Caco-2 (cell line): ENCODE data around the gene TCAF1. TPM values are rescaled to one million over a fixed set of nuclear protein-coding genes. Genes with fewer than 3 reads are reported as not detected.
"Not testable (repeated sequence)": the region's sequence is repeated elsewhere in the genome, so short reads cannot be mapped to it uniquely, and the experiment has no call there.

Experiments used
- BruUV-seq: library from RNA; stranded (reverse); fragments of 400-500 nt; replicated peaks from 2 replicates; lab custom pipeline; 2021; lab: Mats Ljungman, UMichigan
- CTCF ChIA-PET: fragments of 300-600 bp; sonication (Branson Sonifier 250); formaldehyde crosslinking; loops from one replicate; lab custom pipeline; 2022; ENCODE audit warnings: antibody characterized with exemption; lab: Charles Lee
- POLR2A ChIA-PET: fragments of 300-600 bp; sonication (Branson Sonifier 250); formaldehyde crosslinking; loops from one replicate; lab custom pipeline; 2022; ENCODE audit warnings: antibody characterized with exemption; lab: Charles Lee
- DNase-seq, 2 experiments: peaks; one replicate each; pipeline versions ENCODE4 v3.0.0 to v3.0.0-alpha.2; 2020 to 2022
- H3K27me3 ChIP-seq: replicated peaks from 2 replicates; pipeline ENCODE4 v1.6.0; 2011; ENCODE audit warnings: low read length; ENCODE audit not compliant: control insufficient read depth, insufficient read depth
- H3K36me3 ChIP-seq: 2 replicates; pipeline ENCODE4 v1.5.1; 2011; ENCODE audit warnings: low read length; ENCODE audit not compliant: control insufficient read depth, insufficient read depth
- H3K4me1 ChIP-seq: fragments of 250-450 bp; sonication (Bioruptor Pico); 2 replicates; pipeline ENCODE4 v1.5.1; 2020; ENCODE audit warnings: mild to moderate bottlenecking
- H3K4me3 ChIP-seq: 2 replicates; pipeline ENCODE4 v1.5.1; 2011; ENCODE audit warnings: low read depth, mild to moderate bottlenecking, control low read depth, low read length
- H3K9me3 ChIP-seq: fragments of 250-450 bp; sonication (Bioruptor Pico); 2 replicates; pipeline ENCODE4 v1.5.1; 2020; ENCODE audit warnings: mild to moderate bottlenecking, moderate library complexity
- H3K27ac Mint-ChIP-seq: one replicate; pipeline ENCODE4 v1.8.0; 2022; ENCODE audit warnings: mixed read lengths; ENCODE audit not compliant: unreplicated experiment
- H3K27me3 Mint-ChIP-seq: one replicate; pipeline ENCODE4 v1.8.0; 2022; ENCODE audit warnings: mixed read lengths; ENCODE audit not compliant: insufficient read depth, unreplicated experiment
- H3K36me3 Mint-ChIP-seq: one replicate; pipeline ENCODE4 v1.8.0; 2022; ENCODE audit warnings: mild to moderate bottlenecking, mixed read lengths; ENCODE audit not compliant: insufficient read depth, unreplicated experiment
- H3K4me1 Mint-ChIP-seq: one replicate; pipeline ENCODE4 v1.8.0; 2022; ENCODE audit warnings: low read depth, mixed read lengths; ENCODE audit not compliant: unreplicated experiment
- H3K4me3 Mint-ChIP-seq: one replicate; pipeline ENCODE4 v1.8.0; 2022; ENCODE audit warnings: mild to moderate bottlenecking, moderate library complexity, mixed read lengths; ENCODE audit not compliant: unreplicated experiment
- H3K9me3 Mint-ChIP-seq: one replicate; pipeline ENCODE4 v1.8.0; 2022; ENCODE audit warnings: mixed read lengths; ENCODE audit not compliant: unreplicated experiment
- intact Hi-C: fragments of 100-400 bp; cut with micrococcal nuclease; formaldehyde crosslinking; loops from one replicate; pipeline ENCODE4 v1.10.0; 2022; ENCODE audit not compliant: unreplicated experiment
- total RNA-seq: library from RNA; stranded (reverse); gene quantifications from 2 replicates; pipeline ENCODE4 v1.2.3, GENCODE V29; 2022

The TCAF1 gene
- total RNA-seq, 1 experiment from 2014 or later = 92.3 TPM

DNA sequence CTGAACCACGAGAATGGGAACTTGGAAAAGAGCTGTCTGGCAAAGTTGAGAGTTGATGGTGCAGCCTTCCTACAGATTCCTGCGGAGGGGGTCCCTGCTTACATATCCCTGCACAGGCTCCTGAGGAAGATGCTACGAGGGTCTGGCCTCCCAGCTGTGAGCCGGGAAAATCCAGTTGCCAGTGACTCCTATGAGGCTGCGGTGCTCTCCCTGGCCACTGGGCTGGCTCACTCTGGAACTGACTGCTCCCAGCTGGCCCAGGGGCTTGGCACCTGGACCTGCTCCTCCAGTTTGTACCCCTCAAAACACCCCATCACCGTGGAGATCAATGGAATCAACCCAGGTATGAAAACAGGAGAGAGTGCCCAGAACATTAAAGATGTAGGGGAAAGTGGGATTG lies 91.3 kb downstream of the TCAF1 start:
- POLR2A ChIA-PET, CTCF ChIA-PET, H3K36me3 ChIP-seq, H3K9me3 Mint-ChIP-seq, H3K27me3 Mint-ChIP-seq, H3K27me3 ChIP-seq, H3K4me1 Mint-ChIP-seq, DNase-seq, H3K9me3 ChIP-seq, H3K27ac Mint-ChIP-seq, H3K4me3 ChIP-seq, H3K4me1 ChIP-seq, H3K4me3 Mint-ChIP-seq, BruUV-seq, intact Hi-C loops, H3K36me3 Mint-ChIP-seq: not testable (repeated sequence)

DNA sequence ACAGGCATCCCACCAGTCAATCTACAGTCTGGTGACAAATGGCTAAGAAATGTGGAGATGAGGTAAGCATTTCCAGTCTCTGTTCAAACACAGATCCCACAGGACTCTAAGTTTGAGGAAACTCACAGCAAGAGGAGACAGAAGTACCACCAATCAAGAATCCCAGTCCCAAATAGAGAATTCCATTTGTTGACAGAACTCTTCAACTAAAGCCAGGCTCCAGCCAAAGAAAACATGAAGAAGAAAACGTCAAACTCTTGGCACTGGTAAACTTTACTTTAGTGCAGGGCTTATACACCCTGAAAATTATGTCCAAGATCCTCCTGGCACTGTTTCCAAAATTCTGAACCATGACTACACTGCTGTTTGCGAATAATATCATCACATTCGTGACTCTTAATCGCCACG lies 95.3 kb downstream of the TCAF1 start:
- H3K36me3 ChIP-seq, CTCF ChIA-PET, H3K27me3 Mint-ChIP-seq, H3K9me3 Mint-ChIP-seq, BruUV-seq, DNase-seq, intact Hi-C loops, H3K4me1 Mint-ChIP-seq, H3K9me3 ChIP-seq, H3K36me3 Mint-ChIP-seq, H3K4me3 ChIP-seq, POLR2A ChIA-PET, H3K4me3 Mint-ChIP-seq, H3K27ac Mint-ChIP-seq, H3K27me3 ChIP-seq, H3K4me1 ChIP-seq: not testable (repeated sequence)

Other genes with a start within 250 kb of the TCAF1 start
- not detected in 2 replicates for gene CTAGE6, start 144.5 kb downstream of the TCAF1 start, total RNA-seq
- not detected in 2 replicates for gene OR2F2, start 33.1 kb upstream of the TCAF1 start, total RNA-seq
- gene OR2F1, start 52.7 kb upstream of the TCAF1 start, total RNA-seq = 1.6 TPM in 1 of 2 replicates, not detected in the other
- not detected in 2 replicates for gene OR6B1, start 98.1 kb upstream of the TCAF1 start, total RNA-seq
- not detected in 2 replicates for gene OR2A5, start 146.8 kb upstream of the TCAF1 start, total RNA-seq
- not detected in 2 replicates for gene OR2A25, start 167.6 kb upstream of the TCAF1 start, total RNA-seq
- not detected in 2 replicates for gene OR2A12, start 184.1 kb upstream of the TCAF1 start, total RNA-seq
- gene OR2A2, start 207.4 kb upstream of the TCAF1 start, total RNA-seq = not detected in 2 replicates
- not detected in 2 replicates for gene OR2A14, start 221.0 kb upstream of the TCAF1 start, total RNA-seq